ENCODE measurements around the gene LTBR. TPM values are rescaled to one million over a fixed set of nuclear protein-coding genes. Genes with fewer than 3 reads are reported as not detected.
A peak's percentile ranks its signal among the peaks of the same experiment; 100 is the strongest.

LTBR gene
- polyA plus RNA-seq, 3 donors = 56.4 to 108 (median 60.6) TPM

DNA sequence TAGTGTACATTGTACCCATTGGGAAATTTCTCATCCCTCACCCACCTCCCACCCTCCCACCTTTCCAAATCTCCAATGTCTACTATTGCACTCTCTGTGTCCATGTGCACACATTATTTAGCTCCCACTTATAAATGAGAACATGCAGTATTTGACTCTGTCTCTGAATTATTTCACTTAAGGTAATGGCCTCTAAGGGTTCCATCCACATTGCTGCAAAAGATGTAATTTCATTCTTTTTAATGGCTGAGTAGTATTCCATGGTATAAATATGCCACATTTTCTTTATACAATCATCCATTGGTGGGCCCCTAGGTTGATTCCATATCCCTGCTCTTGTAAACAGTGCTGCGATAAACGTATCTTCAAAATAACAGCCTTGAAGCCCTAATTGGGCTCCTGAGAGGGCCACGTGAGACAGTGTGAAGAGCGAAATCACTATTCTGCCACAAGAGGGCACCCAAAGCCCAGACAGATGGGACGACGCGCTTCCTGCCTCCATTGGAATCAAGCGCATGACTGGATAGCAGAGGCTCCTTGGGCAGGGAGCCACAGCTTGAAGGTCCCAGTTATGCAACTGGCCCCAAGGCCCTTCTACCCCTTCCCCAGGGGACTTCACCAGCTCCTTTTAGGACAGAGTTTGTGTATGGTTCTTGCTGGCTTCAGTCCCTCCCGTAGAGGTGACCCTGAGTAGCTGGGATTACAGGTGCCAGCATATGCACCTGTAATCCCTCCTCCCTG, 39.5 kb downstream of the LTBR start:
- Histone ChIP-seq H3K4me3 (replicated peaks in 1 of 3; ENCODE audit: low read depth in 2 of 3, low read length in 3 of 3) (no peak overlapping the region), H3K79me2 (ENCODE audit: insufficient read depth, low read length) (no peaks in the 10 kb centered on the region), H3K36me3 (replicated peaks in 1 of 2; ENCODE audit: control insufficient read depth in 1 of 2, insufficient read depth in 2 of 2, low read length in 2 of 2) (no peaks in the 10 kb centered on the region), H2AFZ (ENCODE audit: insufficient read depth, low read depth, low read length, poor library complexity, severe bottlenecking) (no peak overlapping the region), H3K9ac (ENCODE audit: insufficient read depth, low read length, poor library complexity, severe bottlenecking) (no peak overlapping the region), H3K27me3 (ENCODE audit: control insufficient read depth in 2 of 2, insufficient read depth in 2 of 2, low read length in 2 of 2) (no peaks in the 10 kb centered on the region), H3K9me3 (replicated peaks in 1 of 2; ENCODE audit: control insufficient read depth in 1 of 2, insufficient read depth in 1 of 2, low read length in 2 of 2) (no peaks in the 10 kb centered on the region), H3K4me2 (replicated peaks; ENCODE audit: extremely low read depth, low read length, poor library complexity, severe bottlenecking) (no peak overlapping the region), H3K27ac (ENCODE audit: low read depth in 1 of 2, low read length in 2 of 2) (peak overlapping the region in 1 of 2 donors; percentile 15), H4K20me1 (ENCODE audit: insufficient read depth, low read length) (no peaks in the 10 kb centered on the region), H3K4me1 (ENCODE audit: control insufficient read depth in 1 of 2, insufficient read depth in 2 of 2, low read length in 2 of 2) (peaks cover 20 to 29% of the 10 kb centered on the region in 2 donors)
- no peaks in the 10 kb centered on the region for H3K9me3 Mint-ChIP-seq
- intact Hi-C loops (cut with micrococcal nuclease) = loop anchor here (2.0 to 5.0 kb wide), 3 partner anchors 45 to 119 kb away; partner anchors contain the start of gene GAPDH (in 1 of the 2)
- TF ChIP-seq, protein P1, sequence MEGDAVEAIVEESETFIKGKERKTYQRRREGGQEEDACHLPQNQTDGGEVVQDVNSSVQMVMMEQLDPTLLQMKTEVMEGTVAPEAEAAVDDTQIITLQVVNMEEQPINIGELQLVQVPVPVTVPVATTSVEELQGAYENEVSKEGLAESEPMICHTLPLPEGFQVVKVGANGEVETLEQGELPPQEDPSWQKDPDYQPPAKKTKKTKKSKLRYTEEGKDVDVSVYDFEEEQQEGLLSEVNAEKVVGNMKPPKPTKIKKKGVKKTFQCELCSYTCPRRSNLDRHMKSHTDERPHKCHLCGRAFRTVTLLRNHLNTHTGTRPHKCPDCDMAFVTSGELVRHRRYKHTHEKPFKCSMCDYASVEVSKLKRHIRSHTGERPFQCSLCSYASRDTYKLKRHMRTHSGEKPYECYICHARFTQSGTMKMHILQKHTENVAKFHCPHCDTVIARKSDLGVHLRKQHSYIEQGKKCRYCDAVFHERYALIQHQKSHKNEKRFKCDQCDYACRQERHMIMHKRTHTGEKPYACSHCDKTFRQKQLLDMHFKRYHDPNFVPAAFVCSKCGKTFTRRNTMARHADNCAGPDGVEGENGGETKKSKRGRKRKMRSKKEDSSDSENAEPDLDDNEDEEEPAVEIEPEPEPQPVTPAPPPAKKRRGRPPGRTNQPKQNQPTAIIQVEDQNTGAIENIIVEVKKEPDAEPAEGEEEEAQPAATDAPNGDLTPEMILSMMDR (IDR thresholded peaks at IDR 0.05) = peak; percentile 85
- H3K27me3 Mint-ChIP-seq (ENCODE audit: low read depth in 3 of 3) = peaks cover 0 to 4% (median 0%) of the 10 kb centered on the region in 3 donors
- H3K27ac Mint-ChIP-seq = peak overlapping the region in 4 of 7 donors; percentile 7 to 52 (median 26)
- no peaks in the 10 kb centered on the region for H3K36me3 Mint-ChIP-seq
- H3K4me1 Mint-ChIP-seq = peaks cover 22% of the 10 kb centered on the region
- peak; percentile 90 to 94 (median 93) for DNase-seq
- H3K4me3 Mint-ChIP-seq = no peak overlapping the region
- WGBS (ENCODE audit: insufficient coverage) = 12% methylated on average over 8 of the region's 9 CpGs

DNA sequence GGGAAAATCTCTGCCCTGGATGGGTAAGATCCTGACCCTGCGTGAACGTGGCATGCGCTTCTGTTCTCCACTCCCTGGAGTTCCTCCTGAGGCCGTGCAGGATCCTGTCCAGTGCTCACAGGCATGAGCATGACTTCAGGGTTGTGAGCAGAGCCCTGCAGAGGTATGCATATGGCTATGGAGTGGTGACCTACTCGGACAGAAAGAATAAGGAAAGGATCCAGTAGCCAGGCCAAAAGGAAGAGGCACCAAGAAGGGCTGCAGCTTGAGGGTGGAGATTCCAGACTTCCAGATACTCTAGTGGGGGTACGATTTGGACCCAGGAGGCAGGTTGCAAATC, 40.0 kb downstream of the LTBR start:
- Histone ChIP-seq H3K4me1 (ENCODE audit: control insufficient read depth in 1 of 2, insufficient read depth in 2 of 2, low read length in 2 of 2) (peaks cover 20 to 29% of the 10 kb centered on the region in 2 donors), H3K9ac (ENCODE audit: insufficient read depth, low read length, poor library complexity, severe bottlenecking) (no peak overlapping the region), H3K4me3 (replicated peaks in 1 of 3; ENCODE audit: low read depth in 2 of 3, low read length in 3 of 3) (no peak overlapping the region), H3K36me3 (replicated peaks in 1 of 2; ENCODE audit: control insufficient read depth in 1 of 2, insufficient read depth in 2 of 2, low read length in 2 of 2) (no peaks in the 10 kb centered on the region), H3K79me2 (ENCODE audit: insufficient read depth, low read length) (no peaks in the 10 kb centered on the region), H4K20me1 (ENCODE audit: insufficient read depth, low read length) (no peaks in the 10 kb centered on the region), H2AFZ (ENCODE audit: insufficient read depth, low read depth, low read length, poor library complexity, severe bottlenecking) (no peak overlapping the region), H3K27ac (ENCODE audit: low read depth in 1 of 2, low read length in 2 of 2) (peak overlapping the region in 1 of 2 donors; percentile 15), H3K27me3 (ENCODE audit: control insufficient read depth in 2 of 2, insufficient read depth in 2 of 2, low read length in 2 of 2) (no peaks in the 10 kb centered on the region), H3K4me2 (replicated peaks; ENCODE audit: extremely low read depth, low read length, poor library complexity, severe bottlenecking) (no peak overlapping the region), H3K9me3 (replicated peaks in 1 of 2; ENCODE audit: control insufficient read depth in 1 of 2, insufficient read depth in 1 of 2, low read length in 2 of 2) (no peaks in the 10 kb centered on the region)
- no peak for DNase-seq
- Mint-ChIP-seq H3K36me3 (no peaks in the 10 kb centered on the region), H3K27ac (peak overlapping the region in 4 of 7 donors; percentile 18 to 60 (median 53)), H3K4me3 (no peak overlapping the region), H3K27me3 (ENCODE audit: low read depth in 3 of 3) (peaks cover 0 to 4% (median 0%) of the 10 kb centered on the region in 3 donors), H3K4me1 (peaks cover 22% of the 10 kb centered on the region), H3K9me3 (no peaks in the 10 kb centered on the region)
- intact Hi-C loops (cut with micrococcal nuclease) = loop anchor here in 1 of 2 donors (5.0 kb wide), 1 partner anchor 118 kb away; no protein-coding TSS in a partner anchor
- WGBS (ENCODE audit: insufficient coverage) = 52% methylated on average over 4 of the region's 6 CpGs
- TF ChIP-seq, protein P1 (IDR thresholded peaks at IDR 0.05) = no peak

Measured in CD14-positive monocyte (primary cell).